GM19452 (cell line): ENCODE data around the gene SERPINA6.
"Not testable (repeated sequence)": the region's sequence is repeated elsewhere in the genome, so short reads cannot be mapped to it uniquely, and the experiment has no call there.

Source experiments
- ATAC-seq: cut with Tn5 transposase; IDR thresholded peaks from one replicate; pipeline ENCODE4 v1.9.1; 2021; ENCODE audit not compliant: unreplicated experiment

The SERPINA6 gene

GRCh38 chr14:94354638-94355185, 31.6 kb upstream of the SERPINA6 start:
- no peak for ATAC-seq

- ATAC-seq, result not testable (repeated sequence)
Observed at GRCh38 chr14:94354190-94354589, 31.1 kb upstream of the SERPINA6 start.

GRCh38 chr14:94349276-94349675, 26.1 kb upstream of the SERPINA6 start:
- ATAC-seq, result no peak

GRCh38 chr14:94348836-94349235, 25.7 kb upstream of the SERPINA6 start:
- ATAC-seq, result no peak

- ATAC-seq, result no peak
Observed at GRCh38 chr14:94346841-94347240, 23.7 kb upstream of the SERPINA6 start.

GRCh38 chr14:94346065-94346786, 23.1 kb upstream of the SERPINA6 start:
- ATAC-seq, result peak; percentile 58

- ATAC-seq, result no peak
Observed at GRCh38 chr14:94345344-94346064, 22.4 kb upstream of the SERPINA6 start.

GRCh38 chr14:94344389-94344788, 21.3 kb upstream of the SERPINA6 start:
- no peak for ATAC-seq

- no peak for ATAC-seq
Observed at GRCh38 chr14:94343238-94344005, 20.3 kb upstream of the SERPINA6 start.

- ATAC-seq, result no peak
Observed at GRCh38 chr14:94342334-94342934, 19.3 kb upstream of the SERPINA6 start.

GRCh38 chr14:94341656-94342333, 18.7 kb upstream of the SERPINA6 start:
- ATAC-seq, result no peak

- no peak for ATAC-seq
Observed at GRCh38 chr14:94340533-94340932, 17.4 kb upstream of the SERPINA6 start.

GRCh38 chr14:94338023-94338422, 14.9 kb upstream of the SERPINA6 start:
- no peak for ATAC-seq

- ATAC-seq, result no peak
Observed at GRCh38 chr14:94337274-94337673, 14.1 kb upstream of the SERPINA6 start.

GRCh38 chr14:94334872-94335271, 11.7 kb upstream of the SERPINA6 start:
- no peak for ATAC-seq

- no peak for ATAC-seq
Observed at GRCh38 chr14:94332587-94332986, 9.5 kb upstream of the SERPINA6 start.

- ATAC-seq, result no peak
Observed at GRCh38 chr14:94332063-94332583, 9.0 kb upstream of the SERPINA6 start.

GRCh38 chr14:94331462-94331861, 8.3 kb upstream of the SERPINA6 start:
- no peak for ATAC-seq

- ATAC-seq, result no peak
Observed at GRCh38 chr14:94330857-94331256, 7.7 kb upstream of the SERPINA6 start.

- no peak for ATAC-seq
Observed at GRCh38 chr14:94330432-94330831, 7.3 kb upstream of the SERPINA6 start.
